Cardiac fibroblast (primary cell): ENCODE data around the gene CEACAM6.

Experiments used
- DNase-seq, 2 donors: peaks; one replicate each; pipeline versions ENCODE4 v3.0.0 to v3.0.0-alpha.2; 2010; ENCODE audit warnings: low read depth in 2 of 2
- H3K4me3 ChIP-seq, 2 donors: replicated peaks in 1 of 2; 1 replicate in 1 of 2; 2 replicates in 1 of 2; pipeline ENCODE4 v1.5.1; 2011; ENCODE audit warnings: low read depth in 2 of 2, low read length in 2 of 2, mild to moderate bottlenecking in 2 of 2, moderate library complexity in 1 of 2
- TF ChIP-seq, protein P1 (sequence below): IDR thresholded peaks from one replicate; pipeline ENCODE4 v1.5.1; 2011; ENCODE audit warnings: low read depth, mild to moderate bottlenecking, low read length, inconsistent platforms

Gene CEACAM6

GRCh38 chr19:41769608-41770007 is 14.3 kb downstream of the CEACAM6 start:
- TF ChIP-seq, protein P1, sequence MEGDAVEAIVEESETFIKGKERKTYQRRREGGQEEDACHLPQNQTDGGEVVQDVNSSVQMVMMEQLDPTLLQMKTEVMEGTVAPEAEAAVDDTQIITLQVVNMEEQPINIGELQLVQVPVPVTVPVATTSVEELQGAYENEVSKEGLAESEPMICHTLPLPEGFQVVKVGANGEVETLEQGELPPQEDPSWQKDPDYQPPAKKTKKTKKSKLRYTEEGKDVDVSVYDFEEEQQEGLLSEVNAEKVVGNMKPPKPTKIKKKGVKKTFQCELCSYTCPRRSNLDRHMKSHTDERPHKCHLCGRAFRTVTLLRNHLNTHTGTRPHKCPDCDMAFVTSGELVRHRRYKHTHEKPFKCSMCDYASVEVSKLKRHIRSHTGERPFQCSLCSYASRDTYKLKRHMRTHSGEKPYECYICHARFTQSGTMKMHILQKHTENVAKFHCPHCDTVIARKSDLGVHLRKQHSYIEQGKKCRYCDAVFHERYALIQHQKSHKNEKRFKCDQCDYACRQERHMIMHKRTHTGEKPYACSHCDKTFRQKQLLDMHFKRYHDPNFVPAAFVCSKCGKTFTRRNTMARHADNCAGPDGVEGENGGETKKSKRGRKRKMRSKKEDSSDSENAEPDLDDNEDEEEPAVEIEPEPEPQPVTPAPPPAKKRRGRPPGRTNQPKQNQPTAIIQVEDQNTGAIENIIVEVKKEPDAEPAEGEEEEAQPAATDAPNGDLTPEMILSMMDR = no peak
- DNase-seq = no peak

DNA sequence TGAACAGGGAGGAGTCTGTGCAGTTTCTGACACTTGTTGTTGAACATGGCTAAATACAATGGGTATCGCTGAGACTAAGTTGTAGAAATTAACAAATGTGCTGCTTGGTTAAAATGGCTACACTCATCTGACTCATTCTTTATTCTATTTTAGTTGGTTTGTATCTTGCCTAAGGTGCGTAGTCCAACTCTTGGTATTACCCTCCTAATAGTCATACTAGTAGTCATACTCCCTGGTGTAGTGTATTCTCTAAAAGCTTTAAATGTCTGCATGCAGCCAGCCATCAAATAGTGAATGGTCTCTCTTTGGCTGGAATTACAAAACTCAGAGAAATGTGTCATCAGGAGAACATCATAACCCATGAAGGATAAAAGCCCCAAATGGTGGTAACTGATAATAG is 16.1 kb downstream of the CEACAM6 start:
- H3K4me3 ChIP-seq = no peak overlapping the region
- TF ChIP-seq, protein P1 = no peak
- DNase-seq = no peak

More at GRCh38 chr19:41769608-41770007, 14.3 kb downstream of the CEACAM6 start:
- H3K4me3 ChIP-seq = no peak overlapping the region

- no peak for DNase-seq
- no peak overlapping the region for H3K4me3 ChIP-seq
- TF ChIP-seq, protein P1 = no peak
These were observed 19.2 kb downstream of the CEACAM6 start for GRCh38 chr19:41774515-41774980.

DNA sequence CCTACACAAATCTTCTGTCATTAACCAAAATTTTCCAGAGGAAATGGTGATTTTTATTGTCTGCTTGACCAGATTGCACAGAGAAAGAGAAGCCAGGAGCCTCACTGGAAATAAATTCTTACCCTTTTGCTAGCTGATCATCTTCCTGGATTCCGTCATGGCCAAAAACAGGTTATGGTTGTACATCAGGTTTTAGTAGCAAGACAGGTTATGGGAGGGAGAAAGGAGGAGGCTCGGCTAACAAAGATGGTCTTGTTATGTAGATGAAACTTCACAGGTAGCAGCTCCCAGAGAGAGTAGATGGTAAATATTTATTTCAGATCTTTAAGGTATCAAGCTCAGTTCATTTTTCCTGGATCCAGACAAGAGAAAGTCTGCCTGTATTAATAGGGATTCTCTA is 21.4 kb downstream of the CEACAM6 start:
- H3K4me3 ChIP-seq = no peak overlapping the region
- DNase-seq = no peak
- TF ChIP-seq, protein P1 = no peak

DNA sequence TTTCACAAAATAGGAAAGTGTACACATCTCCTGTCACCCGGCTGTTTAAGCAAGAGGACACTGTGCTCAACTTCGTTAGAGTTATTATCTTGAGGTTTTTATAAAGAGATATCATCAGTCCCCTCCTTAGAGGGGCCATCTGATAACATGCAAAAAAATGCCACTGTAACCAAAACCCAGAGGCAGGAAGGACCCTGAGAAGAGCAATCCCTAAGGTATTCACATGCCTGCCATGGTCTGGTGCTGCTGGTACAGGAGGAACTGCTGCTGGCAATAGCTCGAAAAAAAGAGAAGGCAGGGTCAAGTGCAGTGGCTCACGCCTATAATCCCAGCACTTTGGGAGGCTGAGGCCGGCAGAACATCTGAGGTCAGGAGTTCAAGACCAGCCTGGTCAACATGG is 28.3 kb downstream of the CEACAM6 start:
- H3K4me3 ChIP-seq = no peak overlapping the region
- TF ChIP-seq, protein P1 = no peak
- no peak for DNase-seq

GRCh38 chr19:41784312-41784711 is 29.0 kb downstream of the CEACAM6 start:
- no peak for DNase-seq
- TF ChIP-seq, protein P1 = no peak
- no peak overlapping the region for H3K4me3 ChIP-seq

DNA sequence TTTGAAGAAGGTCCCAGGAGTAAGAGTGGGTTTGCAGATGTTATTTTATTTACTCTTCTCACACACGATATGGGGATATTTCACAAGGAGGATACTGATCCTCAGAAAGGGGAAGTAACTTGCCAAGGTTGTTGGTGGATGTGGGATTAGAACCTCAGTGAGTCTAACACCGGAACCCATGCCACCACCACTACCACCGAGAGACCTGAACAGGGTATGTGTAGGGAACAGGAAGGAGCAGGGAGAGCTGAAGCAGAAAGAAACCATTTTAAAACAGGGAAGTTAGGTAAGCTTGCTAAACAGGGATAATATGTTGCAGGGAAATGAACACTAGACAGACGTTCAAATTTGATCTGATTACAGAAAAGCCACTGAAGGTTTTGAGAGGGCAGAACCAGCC is 29.4 kb downstream of the CEACAM6 start:
- TF ChIP-seq, protein P1 = no peak
- H3K4me3 ChIP-seq = no peak overlapping the region
- DNase-seq = no peak
